GM21717 (cell line): Measurements from ENCODE around the gene CCDC157.

ENCODE experiments used
- ATAC-seq: cut with Tn5 transposase; IDR thresholded peaks from one replicate; pipeline ENCODE4 v1.9.1; 2021; ENCODE audit warnings: mild to moderate bottlenecking, moderate library complexity; ENCODE audit not compliant: unreplicated experiment

Gene CCDC157

GRCh38 chr22:30351226-30351625, 5.6 kb upstream of the CCDC157 start:
- no peak for ATAC-seq

GRCh38 chr22:30354644-30355043, 2.2 kb upstream of the CCDC157 start:
- no peak for ATAC-seq

GRCh38 chr22:30357236-30357570, 396 bp downstream of the CCDC157 start:
- no peak for ATAC-seq

GRCh38 chr22:30357650-30358215, 926 bp downstream of the CCDC157 start:
- no peak for ATAC-seq

GRCh38 chr22:30358541-30358940, 1.7 kb downstream of the CCDC157 start:
- no peak for ATAC-seq

GRCh38 chr22:30361916-30362650, 5.3 kb downstream of the CCDC157 start:
- ATAC-seq = no peak

GRCh38 chr22:30362651-30363281, 6.0 kb downstream of the CCDC157 start:
- no peak for ATAC-seq

GRCh38 chr22:30365891-30366290, 9.1 kb downstream of the CCDC157 start:
- ATAC-seq = no peak

- ATAC-seq = no peak
Measured at GRCh38 chr22:30368420-30368819, 11.6 kb downstream of the CCDC157 start.

GRCh38 chr22:30370641-30371230, 13.9 kb downstream of the CCDC157 start:
- no peak for ATAC-seq

- ATAC-seq = no peak
Measured at GRCh38 chr22:30371321-30371720, 14.5 kb downstream of the CCDC157 start.

GRCh38 chr22:30371981-30372380, 15.2 kb downstream of the CCDC157 start:
- ATAC-seq = no peak

GRCh38 chr22:30372915-30373314, 16.1 kb downstream of the CCDC157 start:
- ATAC-seq = no peak

GRCh38 chr22:30373331-30374325, 16.8 kb downstream of the CCDC157 start:
- ATAC-seq = no peak

GRCh38 chr22:30375312-30375849, 18.6 kb downstream of the CCDC157 start:
- no peak for ATAC-seq

GRCh38 chr22:30380011-30380410, 23.2 kb downstream of the CCDC157 start:
- no peak for ATAC-seq

GRCh38 chr22:30381264-30381663, 24.5 kb downstream of the CCDC157 start:
- ATAC-seq = no peak

- ATAC-seq = no peak
Measured at GRCh38 chr22:30382340-30382739, 25.5 kb downstream of the CCDC157 start.

GRCh38 chr22:30383061-30383460, 26.3 kb downstream of the CCDC157 start:
- ATAC-seq = no peak

- no peak for ATAC-seq
Measured at GRCh38 chr22:30385942-30386341, 29.1 kb downstream of the CCDC157 start.

- ATAC-seq = no peak
Measured at GRCh38 chr22:30386608-30386959, 29.8 kb downstream of the CCDC157 start.
